Measurements from ENCODE around the gene MUC5B.

MUC5B gene

GRCh38 chr11:1302461-1303125 is 79.7 kb downstream of the MUC5B start:
- no peak for DNase-seq

DNA sequence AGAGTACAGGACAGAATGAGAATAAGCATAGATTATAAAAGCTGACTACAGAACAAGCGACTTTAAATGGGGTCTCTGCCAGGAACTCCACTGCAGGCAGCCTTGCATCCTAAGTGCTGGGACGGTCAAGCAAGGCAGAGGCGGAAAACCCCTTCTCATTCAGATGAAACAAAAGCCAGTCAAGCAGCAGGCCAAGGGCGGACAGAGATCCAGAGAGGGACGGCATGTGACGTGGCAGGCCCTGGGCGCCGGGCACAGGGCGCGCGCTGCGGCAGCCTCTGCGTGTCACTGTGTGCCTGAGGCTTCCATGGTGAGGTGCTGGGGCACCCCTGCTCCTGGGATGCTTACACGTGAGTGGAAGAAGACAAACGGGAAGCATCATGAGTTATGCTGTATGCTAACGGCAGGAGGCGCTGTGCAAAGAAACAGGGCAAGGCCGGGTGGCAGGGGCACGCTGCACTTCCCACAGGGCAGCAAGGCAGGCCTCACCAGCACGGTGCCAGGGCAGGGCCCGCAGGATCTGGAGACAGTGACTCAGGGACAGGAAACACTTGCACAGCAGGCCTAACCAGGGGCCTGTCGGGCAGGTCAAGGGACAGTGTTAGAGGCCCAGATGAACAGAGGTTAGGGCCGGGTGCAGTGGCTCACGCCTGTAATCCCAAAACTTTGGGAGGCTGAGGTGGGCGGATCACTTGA is 80.4 kb downstream of the MUC5B start:
- no peak for DNase-seq

DNA sequence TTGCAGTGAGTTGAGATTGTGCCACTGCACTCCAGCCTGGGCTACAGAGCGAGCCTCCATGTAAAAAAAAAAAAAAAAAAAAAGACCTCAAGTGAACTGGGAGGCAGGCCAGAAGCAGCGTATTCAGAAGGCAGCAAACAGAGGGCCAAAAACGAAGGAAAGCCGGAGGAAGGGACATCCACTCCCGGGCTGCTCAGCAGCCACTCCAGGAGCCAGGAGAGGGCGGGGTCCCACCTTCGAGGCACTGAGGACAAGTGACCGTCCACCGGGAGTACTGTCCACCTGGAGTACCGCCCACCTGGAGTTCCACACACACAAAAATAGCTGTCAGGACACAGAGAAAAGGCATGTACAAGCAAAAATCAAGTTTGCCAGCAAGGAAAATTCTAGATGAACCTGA is 81.1 kb downstream of the MUC5B start:
- DNase-seq: no peak

DNA sequence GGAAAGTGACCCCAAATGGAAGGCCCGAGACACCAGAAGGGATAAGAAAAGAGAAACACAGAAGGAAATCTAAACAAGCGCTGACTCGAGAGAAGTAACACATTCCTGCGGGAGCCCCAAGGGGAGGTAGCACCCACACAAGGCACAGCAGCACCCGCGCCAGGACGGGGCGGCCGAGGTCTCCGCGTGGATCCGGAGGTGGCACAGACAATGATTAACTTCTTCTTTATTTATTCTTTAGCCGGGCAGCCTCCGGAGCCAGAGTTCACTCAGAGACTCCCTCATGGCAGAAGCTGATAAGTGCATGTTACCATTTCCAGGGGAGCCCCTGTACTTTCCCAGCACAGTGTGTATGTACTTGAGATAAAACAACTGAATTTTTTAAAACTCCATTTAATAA is 81.5 kb downstream of the MUC5B start:
- no peak for DNase-seq

GRCh38 chr11:1305063-1305495 is 82.2 kb downstream of the MUC5B start:
- no peak for DNase-seq

DNA sequence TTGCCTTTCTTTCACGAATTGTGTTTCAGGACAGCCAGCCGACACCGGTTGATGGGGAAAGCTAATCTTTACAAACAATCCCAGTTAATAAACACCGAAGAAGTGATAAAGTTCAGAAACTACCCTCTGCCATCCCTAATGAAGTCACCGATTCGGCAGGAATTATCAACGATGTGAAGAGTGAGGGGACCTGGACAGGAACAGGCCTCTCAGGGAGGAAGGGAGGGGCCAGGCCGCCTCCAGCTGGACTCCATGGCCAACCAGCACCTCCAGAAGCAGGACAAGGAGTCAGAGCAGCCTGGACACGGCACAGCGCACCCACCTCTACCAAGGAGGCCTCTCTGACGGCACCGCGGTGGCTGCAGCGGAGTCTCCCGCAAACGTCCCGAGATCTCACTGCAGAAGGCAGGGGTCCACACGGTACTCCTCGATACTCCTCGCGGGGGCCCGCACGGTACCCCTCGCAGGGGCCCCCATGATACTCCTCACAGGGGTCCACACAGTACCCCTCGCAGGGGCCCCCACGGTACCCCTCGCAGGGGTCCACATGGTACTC is 82.7 kb downstream of the MUC5B start:
- no peak for DNase-seq

- no peak for DNase-seq
Measured at GRCh38 chr11:1306186-1307162, 83.6 kb downstream of the MUC5B start.

DNA sequence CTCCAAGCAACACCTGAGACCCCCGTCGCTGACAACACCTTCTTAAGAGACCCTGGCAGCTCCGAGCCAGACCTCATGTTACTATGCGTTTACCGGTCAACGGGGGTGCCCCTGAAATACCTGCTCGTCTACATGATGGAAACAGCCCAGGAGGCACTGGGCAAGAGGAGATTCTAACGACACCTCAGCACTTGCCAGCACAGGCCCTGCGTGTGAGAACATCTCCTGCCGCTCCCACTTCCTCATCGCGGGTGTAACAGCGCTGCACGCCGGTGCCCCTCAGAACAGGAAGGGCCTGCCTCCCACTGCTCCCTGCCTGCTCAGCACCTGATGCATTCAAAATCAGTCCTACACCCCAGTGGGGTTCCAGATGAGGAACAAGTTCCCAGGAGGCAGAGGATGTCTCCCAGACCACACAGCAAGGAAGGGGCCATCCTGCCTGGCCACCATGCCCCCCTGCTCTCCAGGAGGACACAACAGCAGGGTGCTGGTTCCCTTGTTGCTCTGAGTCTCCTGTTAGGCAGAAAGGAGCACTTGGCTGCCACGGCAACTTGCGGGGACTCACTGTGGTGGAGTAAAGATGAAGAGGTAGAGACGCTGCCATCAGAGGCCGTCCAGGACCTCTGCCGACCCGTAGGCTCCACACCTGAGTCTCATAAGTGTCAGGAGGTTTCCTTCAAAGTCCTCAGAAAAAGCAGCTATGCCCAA is 84.5 kb downstream of the MUC5B start:
- DNase-seq: no peak

DNA sequence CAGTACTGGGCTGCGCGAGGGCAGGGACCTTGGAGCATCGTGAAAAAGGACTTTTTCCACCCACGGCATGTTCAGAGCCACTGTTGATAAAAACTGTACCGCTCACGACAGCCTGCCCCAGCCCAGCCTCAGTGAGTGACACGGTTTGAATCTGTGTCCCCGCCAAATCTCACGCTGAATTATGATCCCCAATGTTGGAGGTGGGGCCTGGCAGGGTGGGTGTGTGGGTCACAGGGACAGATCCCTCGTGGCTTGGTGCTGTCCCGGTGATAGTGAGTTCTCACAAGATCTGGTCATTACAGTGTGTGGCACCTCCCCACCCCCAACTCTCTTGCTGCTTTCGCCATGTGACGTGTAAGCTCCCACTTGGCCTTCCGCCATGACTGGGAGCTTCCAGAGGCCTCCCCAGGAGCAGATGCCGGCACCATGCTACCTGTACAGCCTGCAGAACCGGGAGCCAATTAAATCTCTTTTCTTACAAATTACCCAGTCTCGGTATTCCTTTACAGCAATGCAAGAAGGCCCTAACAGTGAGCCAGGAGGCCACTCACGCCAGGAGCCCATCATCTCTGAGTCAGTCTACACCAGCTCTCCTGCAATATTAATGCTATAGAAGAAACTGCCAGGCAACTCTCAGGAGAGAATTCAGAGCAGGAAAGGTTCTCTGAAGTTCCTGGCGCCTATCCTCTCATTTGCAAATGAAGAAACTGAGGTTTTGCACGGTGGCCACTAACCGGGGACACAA is 85.3 kb downstream of the MUC5B start:
- no peak for DNase-seq

DNA sequence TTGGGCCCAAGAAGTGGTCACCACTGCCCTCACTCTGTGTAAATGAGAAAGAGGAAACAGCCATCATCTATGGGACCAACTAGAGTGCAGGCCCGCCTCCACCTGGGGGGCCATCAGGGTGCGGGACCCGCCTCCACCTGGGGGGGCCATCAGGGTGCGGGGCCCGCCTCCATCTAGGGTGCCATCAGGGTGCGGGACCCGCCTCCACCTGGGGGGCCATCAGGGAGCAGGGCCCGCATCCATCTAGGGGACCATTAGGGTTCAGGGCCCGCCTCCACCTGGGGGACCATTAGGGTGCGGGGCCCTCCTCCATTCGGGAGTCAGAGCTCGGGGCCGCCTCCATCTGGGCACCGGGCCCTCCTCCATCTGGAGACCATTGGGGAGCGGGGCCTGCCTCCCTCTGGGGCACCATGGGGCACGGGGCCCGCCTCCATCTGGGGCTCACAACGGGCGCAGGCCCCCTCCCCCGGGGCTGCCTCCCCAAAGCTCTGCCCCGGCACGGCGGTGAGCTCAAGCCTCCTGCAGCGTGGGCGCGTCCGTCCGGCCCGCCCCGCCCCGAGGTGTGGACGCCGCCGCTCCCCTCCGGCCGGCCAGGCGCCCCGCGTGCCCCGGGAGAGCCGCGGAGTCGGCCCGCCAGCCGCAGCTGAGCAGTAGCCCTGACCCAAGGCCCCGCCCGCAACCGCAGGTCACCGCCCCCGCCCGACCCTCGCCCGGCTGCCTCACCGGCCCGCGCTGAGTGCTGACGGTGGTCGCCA is 86.1 kb downstream of the MUC5B start:
- no peak for DNase-seq

DNA sequence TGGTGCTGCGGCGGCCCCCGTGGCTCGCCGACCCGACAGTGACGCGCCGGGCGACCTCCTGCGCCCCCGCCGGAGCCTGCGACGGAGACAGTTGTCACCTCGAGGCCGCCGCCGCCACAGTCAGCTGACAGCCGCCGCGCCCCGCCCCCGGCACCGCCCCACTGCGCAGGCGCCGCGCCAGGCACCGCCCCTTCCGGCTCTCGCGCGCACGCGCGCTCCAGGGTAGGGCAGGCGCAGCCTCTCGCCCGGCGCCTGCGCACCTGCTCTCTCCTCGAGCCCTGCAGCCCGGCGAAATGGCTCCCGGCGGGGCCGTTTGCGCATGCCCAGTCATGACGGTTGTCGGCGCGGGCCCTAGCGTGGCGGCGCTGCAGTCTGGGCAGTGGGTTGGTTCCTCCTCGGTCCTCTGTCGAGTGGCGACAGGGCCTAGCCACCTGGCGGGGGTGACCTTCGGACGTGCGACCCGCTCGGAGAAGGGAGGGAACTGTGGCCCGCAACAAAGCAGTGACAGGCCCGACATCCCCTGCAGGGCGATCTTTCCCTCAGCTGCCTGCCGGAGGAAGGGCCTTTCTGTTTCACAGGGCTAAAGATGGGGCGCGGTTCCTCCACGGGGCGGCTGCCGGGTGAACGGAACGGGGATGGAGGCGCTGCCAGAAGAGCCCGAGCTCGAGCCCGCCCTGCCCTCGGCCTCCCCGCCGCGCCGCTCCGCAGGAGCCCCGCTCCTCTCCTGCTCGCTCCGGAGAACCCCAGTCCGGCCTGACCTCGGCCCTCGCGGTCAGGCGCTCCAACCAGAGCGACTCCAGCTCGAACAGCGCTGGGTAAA is 86.8 kb downstream of the MUC5B start, which contains the start of gene TOLLIP:
Gene TOLLIP (minus strand): TSS at position 135 of the 820 bp plus-strand sequence. CDS start 134 bp downstream, at position 1.
- peak; percentile 36 to 63 for DNase-seq

GRCh38 chr11:1310318-1310687 is 87.4 kb downstream of the MUC5B start:
- DNase-seq: no peak

DNA sequence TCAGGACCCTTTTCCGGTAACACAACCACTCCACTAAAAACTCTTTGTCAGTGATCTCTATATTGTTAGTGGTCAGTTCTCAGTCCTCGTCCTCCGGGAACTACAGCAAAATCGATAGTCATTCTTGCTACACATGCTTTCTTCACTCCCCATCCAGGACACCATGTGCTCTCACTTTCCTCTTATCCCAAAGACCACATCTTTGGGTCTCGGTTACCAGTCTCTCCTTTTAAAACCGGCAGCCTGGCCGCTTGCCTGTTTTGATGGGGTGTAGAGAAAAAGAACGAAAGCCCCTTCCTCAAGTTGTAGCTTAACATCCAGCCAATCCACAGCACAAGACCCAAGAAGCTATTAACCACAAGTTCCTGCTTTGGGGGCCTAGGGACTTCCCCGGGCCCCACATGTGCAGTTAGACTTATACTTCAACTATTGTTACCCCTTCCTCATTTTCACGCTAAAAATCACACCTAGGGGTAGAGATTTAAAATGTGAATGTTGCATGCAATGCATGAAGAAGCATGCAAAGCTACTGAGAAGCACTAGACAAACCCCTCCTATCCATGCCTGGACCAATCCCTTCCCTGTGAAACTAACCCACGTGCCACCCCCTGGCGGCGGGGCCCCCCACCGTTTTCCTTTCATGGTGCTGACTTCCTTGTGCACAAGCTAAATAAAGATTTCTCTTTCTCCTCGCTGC is 88.1 kb downstream of the MUC5B start:
- DNase-seq: no peak
